Erythroblast (primary cell): ENCODE results near the gene ZNF407.

Experiments
- DNase-seq, 2 experiments: peaks; one replicate each; lab custom pipeline; 2025; lab: John Stamatoyannopoulos, UW
- GATA1 ChIP-seq: IDR thresholded peaks from 2 replicates; pipeline ENCODE4 v1.6.1; 2011; ENCODE audit warnings: low read depth, mild to moderate bottlenecking, control low read depth, low read length, moderate library complexity
- POLR2A ChIP-seq: IDR thresholded peaks from 2 replicates; pipeline ENCODE4 v1.6.1; 2011; ENCODE audit warnings: mild to moderate bottlenecking, low read length

Gene ZNF407

DNA sequence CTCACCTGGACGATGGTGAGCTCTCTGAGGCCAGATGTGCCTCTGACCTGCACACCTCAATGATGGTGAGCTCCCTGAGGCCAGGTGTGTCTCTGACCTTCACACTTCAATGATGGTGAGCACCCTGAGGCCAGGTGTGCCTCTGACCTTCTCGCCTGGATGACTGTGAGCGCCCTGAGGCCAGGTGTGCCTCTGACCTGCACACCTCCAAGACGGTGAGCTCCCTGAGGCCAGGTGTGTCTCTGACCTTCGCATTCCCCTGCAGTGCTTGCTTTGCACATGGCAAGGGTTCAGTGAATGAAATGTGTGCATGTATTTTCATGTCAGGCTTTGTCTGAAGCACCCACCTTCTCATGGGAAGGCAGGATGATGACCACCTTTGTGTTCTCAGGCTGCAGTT lies 515.8 kb downstream of the ZNF407 start:
- DNase-seq, result no peak
- no peak for TF ChIP-seq GATA1
- TF ChIP-seq POLR2A, result no peak

- DNase-seq, result no peak
- TF ChIP-seq GATA1 (no peak), POLR2A (no peak)
These were observed 516.6 kb downstream of the ZNF407 start for GRCh38 chr18:75114231-75114764.
